Activated CD8-positive, alpha-beta memory T cell treated with anti-CD3 and anti-CD28 coated beads for 4 hours (primary cell): ENCODE measurements around the gene PFN3.
A peak's percentile ranks its signal among the peaks of the same experiment; 100 is the strongest.
"Not testable (repeated sequence)": the region's sequence is repeated elsewhere in the genome, so short reads cannot be mapped to it uniquely, and the experiment has no call there.

Experiments used
- DNase-seq, 2 donors: peaks; one replicate each; pipeline ENCODE4 v3.0.0-alpha.2; 2020; ENCODE audit warnings: low read depth in 2 of 2

PFN3 gene

DNA sequence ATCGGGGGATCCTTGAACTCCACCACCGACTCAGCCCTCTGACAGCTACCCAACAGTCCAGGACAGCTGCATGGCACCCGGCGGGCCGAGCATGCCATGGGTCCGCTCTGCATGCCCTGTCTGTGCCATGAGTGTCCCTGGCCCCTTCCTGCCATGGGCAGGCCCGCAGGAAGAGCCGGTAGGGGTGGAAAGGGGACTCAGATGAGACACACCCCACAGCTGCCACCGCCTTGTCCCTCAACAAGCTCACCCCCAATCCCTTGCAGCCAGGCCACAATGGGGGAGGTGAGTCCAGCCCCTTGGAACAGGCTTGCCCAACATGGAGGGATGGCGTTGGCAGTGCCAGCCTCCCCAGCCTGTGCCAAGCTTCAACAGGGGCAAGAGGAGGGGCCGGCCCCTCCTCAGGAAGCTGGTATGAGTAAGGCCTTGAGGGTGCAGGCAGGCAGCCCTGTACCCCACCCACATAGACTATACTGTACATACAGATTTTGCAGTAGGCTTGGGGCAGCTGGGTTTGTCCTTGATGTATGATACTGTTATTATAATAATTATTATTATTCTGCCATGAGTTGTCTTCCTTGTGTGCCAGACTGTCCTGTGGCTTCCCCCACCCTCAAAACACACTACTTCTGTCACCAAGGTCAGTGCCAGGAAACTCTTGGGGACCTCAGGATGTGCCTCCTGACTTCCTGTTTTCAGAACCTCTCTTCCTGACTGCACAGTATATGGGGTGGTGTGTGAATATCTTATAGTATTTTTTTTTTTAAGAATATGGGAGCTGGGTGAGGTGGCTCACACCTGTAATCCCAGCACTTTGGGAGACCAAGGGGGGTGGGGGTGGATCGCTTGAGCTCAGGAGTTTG lies 28.2 kb downstream of the PFN3 start:
- DNase-seq: no peak

DNA sequence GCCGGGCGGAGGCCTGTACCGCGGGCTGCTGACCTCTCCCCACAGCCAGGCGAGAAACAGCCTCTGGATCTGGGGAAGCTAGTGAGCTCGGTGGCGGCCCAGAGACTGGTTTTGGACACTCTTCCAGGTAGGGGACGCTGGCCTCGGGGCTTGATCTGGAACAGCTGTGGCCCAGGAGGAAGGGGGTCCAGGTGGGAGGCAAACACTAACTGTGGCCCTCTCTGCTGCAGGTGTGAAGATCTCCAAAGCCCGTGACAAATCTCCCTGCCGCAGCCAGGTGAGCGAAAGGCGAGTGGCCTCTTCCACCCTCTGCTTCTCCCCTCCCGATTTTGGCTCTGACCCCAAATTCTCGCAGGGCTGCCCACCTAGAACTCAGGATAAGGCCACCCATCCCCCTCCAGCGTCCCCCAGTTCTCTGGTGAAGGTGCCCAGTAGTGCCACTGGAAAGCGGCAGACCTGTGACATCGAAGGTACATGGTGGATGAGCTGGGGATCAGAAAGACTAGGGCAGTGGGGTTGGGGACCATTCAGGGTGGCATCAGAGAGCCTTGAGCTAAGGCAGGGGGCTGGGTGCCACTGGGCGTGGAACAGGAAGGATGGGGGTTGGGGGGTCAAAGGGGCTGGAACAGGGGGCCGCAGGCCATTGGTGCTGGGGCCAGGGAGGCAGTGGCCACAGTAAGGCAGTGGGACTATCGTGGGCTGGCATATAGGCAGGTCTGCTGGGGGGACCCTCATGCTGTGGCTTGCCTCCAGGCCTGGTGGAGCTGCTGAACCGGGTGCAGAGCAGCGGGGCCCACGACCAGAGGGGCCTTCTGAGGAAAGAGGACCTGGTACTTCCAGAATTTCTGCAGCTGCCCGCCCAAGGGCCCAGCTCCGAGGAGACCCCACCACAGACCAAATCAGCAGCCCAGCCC lies 29.1 kb downstream of the PFN3 start:
- DNase-seq: no peak

DNA sequence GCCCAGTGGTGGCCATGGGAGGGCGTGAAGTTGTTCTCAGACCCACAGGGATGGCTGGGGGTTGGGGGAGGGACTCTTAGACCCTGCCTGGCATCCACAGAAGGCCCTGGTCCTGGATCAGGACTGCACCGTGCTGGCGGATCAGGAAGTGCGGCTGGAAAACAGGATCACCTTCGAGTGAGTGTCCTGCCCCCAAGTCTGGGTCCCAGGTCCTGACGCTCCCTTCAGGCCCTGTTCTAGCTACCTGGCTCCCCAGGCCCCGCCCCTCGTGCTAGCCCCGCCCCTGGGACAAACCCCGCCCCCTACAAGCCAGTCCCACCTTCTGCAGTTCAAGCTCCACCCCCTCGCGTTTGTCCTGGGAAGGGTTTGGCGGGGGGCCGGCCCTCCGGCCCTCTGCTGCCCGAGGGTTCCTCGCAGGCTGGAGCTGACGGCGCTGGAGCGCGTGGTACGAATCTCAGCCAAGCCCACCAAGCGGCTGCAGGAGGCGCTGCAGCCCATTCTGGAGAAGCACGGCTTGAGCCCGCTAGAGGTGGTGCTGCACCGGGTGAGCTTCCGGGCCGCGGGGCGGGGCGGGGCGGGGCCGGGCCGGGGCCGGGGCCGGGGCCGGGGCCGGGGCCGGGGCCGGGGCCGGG lies 29.9 kb downstream of the PFN3 start:
- DNase-seq: peak in 1 of 2 donors; percentile 33

DNA sequence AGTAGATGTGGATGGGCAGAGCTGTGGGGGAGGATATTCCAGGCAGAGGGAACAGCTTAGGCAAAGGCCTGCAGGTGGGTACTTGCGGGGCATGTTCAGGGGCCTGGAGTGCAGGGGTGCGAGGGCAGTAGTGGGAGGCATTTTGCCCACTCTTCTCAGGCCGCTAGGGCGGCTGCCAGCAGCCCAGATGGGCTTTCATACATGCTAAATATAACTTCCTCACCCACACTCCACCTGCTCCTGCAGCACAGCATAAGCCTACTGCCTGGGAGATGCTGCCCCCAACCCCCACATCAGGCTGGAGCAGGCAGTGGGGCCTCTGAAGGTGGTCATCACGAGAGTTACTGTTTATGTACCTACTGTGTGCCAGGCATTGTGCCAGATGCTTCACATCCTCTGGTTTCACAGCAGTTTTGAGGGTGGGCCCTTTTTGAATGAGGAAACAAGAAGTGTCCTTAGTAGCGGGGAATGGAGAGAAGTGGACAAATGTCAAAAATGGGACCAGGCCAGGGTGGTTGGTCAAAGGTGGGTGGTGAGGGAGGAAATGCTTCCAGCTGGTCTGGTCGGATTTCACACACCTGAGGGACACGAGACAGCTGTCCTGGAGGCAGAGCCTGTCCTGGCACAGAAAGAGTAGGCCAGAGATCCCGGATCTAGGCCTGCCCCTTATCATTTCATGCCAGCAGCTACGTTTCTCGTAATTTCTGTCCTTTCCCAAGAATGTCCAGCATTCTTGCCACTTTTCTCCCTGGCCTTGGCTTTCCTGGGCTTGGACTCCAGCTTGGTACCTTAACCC lies 30.6 kb downstream of the PFN3 start:
- DNase-seq: no peak

DNA sequence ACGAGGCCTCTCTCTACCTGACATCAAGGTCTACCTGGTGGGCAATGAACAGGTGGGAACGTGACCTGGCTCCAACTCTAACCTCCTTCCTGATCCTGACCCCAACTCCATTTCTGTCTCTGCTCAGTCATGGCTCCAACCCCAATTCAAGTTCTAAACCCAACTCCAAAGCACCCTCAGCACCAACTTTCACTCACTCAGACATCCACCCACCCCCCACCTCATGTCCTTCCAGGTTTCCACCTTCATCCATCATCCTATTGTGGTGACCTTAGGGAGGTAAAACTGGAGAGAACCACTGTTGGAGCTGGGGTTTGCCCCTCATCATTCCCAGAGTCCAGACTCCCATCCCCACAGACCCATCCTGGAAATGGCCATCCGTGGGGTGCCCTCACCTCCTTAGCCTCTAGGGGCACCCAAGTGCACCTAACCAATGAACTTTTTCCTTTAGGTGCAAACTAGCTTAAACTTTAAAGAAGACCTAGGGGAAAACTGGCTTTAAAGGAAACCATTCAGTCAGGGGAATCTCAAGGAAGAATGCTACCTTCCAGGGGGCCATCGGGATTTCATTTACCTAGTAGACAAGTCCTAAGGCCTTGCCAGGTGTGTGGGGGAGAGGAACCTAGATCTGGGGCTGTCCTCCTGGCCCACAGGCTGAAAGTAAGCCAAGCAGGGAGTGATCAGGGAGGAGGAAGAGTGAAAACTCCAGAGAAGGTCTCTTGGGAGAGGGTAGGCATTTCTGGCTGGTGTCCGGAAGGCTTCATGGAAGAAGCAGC lies 31.4 kb downstream of the PFN3 start:
- DNase-seq: no peak

DNA sequence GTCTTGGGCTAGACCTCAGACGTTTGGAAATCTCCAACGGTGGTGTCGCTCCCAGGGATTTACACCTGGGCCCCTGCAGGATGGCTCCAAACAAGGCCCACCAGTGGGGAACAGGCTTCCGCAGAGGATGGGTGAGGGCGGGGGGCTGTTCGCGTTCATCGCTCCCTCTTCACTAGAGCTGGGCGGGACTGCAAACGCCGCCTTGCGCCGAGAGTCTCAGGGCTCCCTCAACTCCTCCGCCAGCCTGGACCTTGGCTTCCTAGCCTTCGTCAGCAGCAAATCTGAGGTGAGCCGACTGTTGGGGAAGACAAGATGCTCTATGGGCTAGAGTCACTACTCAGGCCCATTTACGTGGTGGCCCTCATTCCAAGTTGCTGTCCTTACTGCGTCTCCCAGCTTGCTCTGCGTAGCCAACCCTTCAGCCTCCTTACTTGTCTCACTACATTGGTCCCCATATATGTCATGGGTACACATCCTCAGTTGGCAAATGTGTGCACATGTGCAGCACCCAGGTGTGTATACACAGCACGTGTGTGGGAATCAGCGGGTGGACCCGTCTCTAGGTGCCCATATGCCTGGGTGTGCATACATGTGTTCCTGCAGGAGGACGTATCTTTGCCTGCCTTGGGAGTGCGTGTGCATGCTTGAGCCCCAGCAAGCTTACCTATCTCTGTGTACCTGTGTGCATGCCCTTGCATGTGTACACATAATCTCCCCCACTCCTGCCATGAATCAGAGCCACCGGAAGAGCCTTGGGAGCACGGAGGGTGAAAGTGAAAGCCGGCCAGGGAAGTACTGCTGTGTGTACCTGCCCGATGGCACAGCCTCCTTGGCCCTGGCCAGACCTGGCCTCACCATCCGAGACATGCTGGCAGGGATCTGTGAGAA lies 32.2 kb downstream of the PFN3 start:
- no peak for DNase-seq

DNA sequence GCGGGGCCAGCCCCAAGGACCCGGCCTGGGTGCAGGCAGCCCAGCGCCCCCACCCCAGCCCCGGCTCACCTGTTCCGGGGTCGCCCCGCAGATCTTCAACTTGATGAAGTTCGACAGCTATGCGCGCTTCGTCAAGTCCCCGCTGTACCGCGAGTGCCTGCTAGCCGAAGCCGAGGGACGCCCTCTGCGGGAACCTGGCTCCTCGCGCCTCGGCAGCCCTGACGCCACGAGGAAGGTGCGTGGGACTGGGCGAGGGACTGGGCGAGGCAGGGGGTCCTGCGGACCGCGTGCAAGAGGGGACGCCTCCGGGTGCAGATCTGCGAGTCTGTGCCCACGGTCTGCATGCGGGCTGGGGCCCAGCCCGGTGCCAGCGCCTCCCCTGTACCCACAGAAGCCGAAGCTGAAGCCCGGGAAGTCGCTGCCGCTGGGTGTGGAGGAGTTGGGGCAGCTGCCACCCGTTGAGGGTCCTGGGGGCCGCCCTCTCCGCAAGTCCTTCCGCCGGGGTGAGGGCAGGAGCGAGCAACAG lies 33.1 kb downstream of the PFN3 start:
- DNase-seq: no peak

DNA sequence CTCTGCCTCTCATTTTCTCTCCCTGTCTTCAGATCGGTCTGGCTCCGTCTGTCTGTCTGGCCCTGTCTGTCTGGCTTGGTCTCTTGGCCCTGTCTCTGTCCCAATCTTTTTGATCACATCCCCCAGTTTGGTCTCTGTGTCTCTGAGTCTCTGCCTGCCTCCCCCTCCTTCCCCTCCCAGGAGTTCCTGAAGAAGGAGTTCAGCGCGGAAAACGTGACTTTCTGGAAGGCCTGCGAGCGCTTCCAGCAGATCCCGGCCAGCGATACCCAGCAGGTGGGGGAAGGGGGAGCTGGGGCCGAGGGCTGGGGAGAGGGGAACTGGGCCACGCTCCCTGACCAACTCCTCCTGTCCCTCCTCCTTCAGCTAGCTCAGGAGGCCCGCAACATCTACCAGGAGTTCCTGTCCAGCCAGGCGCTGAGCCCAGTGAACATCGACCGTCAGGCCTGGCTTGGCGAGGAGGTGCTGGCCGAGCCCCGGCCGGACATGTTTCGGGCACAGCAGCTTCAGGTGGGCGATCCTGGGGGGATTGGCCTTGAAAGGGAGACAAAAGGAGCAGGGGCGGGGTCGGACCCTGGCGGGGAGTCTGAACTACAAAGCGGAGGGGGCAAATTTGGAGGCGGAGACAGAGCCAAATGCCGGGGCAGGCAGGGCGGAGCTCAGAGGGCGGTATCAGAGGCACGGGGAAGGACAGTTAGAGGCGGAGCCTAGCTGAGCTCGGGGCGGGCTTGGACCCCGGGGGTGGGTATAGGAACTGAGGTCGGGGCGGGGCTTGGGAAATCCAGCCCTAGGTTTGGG lies 33.7 kb downstream of the PFN3 start:
- DNase-seq: no peak

DNA sequence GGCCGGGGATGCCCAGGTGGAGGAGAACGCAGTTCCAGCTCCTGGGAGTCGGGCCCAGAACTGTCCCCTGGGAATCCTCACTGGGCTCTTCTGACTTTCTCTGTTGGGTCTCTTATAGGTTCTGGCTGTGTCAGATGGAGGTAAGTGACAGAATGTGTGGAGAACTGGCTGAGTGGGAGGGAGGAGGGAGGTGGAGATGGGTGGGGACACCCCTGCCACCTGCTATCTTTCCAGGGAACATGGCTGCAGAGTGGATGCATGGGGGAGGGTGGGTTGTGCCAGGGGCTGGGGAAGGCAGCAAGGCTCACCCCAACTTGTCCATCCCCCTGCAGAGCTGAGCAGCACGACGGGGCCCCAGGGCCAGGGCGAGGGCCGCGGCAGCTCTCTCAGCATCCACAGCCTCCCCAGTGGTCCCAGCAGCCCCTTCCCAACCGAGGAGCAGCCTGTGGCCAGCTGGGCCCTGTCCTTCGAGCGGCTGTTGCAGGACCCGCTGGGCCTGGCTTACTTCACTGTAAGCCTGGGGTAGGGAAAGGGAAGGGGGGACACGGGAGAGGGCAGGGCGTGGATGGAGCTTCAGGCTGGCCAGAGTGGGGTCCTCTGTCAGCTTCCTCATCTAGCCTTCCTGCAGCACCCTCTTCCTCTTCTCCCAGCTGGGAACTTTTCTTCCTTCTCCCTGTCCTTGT lies 34.5 kb downstream of the PFN3 start:
- DNase-seq: no peak

DNA sequence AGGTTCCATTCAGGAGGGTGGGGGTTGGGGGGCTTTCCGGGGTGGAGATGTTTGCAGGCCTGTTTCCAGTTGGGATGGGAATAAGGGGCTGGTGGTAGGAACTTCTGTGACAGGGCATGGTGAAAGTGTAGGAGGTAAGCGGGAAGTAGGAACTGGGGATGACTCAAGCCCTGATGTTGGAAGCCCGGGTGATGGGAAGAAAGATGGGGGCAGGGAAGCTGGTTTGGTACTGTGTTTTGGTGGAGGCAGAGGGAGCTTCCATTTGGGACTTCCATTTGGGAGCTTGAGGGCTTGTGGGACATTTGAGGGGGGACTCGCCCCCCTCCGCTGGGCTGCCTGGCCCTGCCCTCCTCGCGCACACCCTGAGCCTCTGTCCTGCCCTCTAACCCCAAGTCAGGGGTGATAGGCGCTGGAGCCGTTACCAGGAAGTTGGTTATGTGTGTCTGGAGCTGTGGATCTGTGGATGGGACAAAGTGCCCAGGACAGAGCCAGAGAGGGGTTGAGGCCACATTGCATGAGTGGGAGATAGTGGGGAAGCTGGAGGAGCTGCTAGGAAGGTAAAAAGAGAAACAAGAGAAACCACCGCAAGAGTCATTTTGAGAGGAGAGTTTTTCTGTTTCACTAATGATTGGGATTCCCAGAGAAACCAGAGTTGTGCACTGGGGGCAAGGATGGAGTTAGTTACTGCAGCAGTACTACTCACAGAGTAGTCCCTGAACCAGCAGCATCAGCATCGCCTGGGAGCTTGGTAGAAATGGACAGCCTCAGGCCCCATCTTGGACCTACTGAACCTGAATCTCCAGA lies 36.1 kb downstream of the PFN3 start:
- DNase-seq: no peak

DNA sequence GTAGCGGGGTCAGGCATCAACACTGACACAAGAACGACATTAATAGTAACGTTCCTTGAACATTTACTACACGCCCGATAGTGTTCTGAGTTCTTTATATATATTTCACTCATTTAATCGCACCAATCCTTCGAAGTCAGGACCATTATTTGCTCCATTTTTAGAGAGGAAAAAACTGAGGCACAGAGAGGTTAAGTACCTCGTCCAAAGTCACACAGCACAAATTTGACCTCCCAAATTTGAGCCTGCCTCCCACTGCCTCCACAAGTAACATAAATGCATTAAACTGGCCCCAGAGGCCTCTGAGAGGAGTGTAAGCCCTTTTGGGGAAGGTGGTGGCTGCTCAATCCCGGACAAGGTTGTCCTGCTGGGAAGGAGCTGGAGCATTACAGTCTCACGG lies 36.9 kb downstream of the PFN3 start:
- no peak for DNase-seq

DNA sequence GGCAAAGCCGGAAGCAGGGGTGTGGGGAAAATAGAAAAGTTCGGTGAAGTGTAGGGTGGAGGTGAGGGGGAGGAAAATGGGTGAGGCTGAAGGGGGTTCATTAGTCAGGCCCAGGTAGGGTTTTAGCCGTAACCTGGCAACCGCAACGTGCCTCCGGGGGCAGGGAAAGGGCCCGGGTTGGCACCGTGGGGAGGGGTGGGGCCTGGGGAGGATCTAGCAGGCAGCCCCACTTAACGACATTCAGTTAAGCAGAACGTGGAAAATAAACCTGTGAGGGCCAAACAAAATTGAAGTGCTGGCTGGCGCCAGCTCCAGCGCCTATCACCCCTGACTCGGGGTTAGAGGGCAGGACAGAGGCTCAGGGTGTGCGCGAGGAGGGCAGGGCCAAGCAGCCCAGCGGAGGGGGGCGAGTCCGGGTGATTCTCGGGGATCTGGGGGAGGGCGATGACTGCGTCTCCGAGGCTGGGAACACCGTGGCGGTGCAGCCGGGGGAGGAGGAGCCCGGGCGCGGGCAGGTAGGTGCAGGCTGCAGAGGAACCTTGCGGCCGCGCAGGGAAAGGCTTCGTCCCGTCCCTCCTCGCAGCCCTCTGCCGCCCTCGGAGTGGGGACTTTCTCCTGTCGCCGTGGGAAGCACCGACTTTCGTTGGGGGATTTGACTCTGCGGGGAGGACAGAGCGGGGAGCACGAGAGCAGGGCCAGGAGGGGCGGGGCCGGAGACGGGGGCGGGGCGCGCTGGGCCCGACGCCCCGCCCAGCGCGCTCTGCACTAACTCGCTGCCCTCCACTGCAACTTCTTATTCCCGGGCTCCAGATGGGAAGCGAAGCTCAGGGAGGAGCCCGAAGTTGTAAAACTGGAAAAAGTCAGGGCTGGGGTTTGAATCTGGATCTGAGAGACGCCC lies 37.6 kb downstream of the PFN3 start:
- peak; percentile 41 to 46 for DNase-seq

DNA sequence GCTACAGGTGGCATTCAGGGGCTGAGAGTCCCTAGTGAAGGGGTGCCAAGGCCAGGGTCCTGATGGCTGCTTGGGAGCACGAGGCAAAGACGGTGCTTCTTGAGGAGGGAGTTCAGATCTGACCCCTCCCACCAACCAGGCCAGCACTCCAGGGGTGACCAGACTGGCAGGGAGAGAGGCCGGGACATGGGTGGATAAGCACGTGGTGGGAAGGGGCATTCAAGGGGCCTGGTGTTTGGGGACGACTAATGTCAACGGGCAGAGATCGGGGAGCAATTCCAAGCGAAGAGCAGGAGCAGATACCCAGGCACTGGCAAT lies 38.2 kb downstream of the PFN3 start:
- no peak for DNase-seq

DNA sequence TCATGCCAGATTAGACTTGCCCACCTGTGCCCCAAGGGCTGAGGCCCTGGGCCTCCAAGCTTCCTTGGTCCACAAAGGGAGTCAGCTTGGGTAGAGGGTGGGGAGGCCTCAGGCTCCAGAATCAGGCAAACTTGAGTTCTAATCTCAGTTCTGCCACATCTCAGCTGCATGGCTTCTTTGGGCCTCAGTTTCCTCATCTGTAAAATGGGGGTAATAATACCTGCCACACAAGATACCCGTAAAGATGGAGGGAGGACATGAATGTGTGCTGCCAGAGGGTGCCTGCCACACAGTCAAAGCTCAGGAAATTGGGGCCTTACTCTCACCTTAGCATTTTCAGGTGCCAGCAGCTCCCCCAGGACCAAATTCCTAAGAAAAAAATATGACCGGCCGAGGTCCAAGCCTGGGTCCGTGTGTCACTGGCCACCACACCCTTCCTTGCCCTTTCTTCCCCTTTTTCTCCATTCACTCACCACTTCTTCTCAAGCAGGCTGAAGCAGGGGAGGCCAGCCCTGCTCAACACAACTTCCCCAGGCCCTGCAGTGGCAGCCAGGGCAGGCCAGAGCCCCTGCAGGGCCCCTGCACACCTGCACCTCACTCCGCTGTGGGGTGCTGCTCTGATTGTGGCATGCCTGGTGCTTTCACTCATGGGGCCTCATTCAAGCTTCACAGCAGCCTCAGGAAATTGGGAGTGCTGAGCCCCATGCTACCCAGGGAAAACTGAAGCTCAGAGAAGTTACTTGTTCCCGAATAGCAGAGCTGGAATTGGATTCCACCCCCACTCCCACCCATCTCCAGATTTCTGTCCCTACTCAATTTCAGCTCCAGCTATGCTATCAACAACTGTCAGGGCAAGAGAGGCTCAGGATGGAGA lies 38.8 kb downstream of the PFN3 start:
- no peak for DNase-seq

DNA sequence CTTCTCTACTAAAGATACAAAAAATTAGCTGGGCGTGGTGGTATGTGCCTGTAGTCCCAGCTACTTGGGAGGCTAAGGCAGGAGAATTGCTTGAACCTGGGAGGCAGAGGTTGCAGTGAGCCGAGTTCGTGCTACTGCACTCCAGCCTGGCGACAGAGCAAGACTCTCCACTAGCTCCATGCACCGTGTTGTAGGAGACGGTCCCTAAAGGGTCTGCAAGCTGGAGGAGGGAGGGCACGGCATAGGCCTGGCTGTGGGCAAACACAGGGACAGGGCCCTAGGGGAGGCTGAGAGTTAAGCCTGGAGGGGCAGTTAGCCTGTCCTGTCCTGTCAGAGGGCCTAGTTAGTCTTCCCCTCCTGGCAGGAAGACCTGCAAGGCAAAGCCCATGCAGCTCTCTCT lies 39.7 kb downstream of the PFN3 start:
- DNase-seq: not testable (repeated sequence)
